Type B pancreatic cell (in vitro differentiated cells): Measurements from ENCODE around the gene CCDC174. TPM values are rescaled to one million over a fixed set of nuclear protein-coding genes. Genes with fewer than 3 reads are reported as not detected.

Experiments used
- DNase-seq: peaks from one replicate; pipeline ENCODE4 v3.0.0; 2021; ENCODE audit warnings: mixed read lengths; ENCODE audit not compliant: unreplicated experiment; ENCODE audit errors: extremely low spot score
- H3K27ac Mint-ChIP-seq: 2 replicates; pipeline ENCODE4 v1.8.0; 2021; ENCODE audit warnings: mild to moderate bottlenecking, mixed read lengths
- H3K27me3 Mint-ChIP-seq: 2 replicates; pipeline ENCODE4 v1.8.0; 2021; ENCODE audit warnings: mixed read lengths
- H3K36me3 Mint-ChIP-seq: 2 replicates; pipeline ENCODE4 v1.8.0; 2021; ENCODE audit warnings: mixed read lengths
- H3K4me1 Mint-ChIP-seq: one replicate; pipeline ENCODE4 v1.8.0; 2021; ENCODE audit warnings: mixed read lengths; ENCODE audit not compliant: unreplicated experiment
- H3K4me3 Mint-ChIP-seq: 2 replicates; pipeline ENCODE4 v1.8.0; 2021; ENCODE audit warnings: mild to moderate bottlenecking, mixed read lengths
- H3K9me3 Mint-ChIP-seq: 2 replicates; pipeline ENCODE4 v1.8.0; 2021; ENCODE audit warnings: mixed read lengths
- total RNA-seq: library from RNA; stranded (reverse); gene quantifications from 2 replicates; pipeline ENCODE4 v1.2.1, GENCODE V29; 2021; ENCODE audit warnings: low replicate concordance
- TF ChIP-seq, protein P1 (sequence below): fragments of 200-600 bp; sonication (generic); conservative IDR thresholded peaks from 2 replicates; pipeline ENCODE4 v1.5.0; 2021; ENCODE audit warnings: antibody characterized with exemption, mild to moderate bottlenecking

The CCDC174 gene
- total RNA-seq, 1 donor from 2014 or later: 23.2 TPM

DNA sequence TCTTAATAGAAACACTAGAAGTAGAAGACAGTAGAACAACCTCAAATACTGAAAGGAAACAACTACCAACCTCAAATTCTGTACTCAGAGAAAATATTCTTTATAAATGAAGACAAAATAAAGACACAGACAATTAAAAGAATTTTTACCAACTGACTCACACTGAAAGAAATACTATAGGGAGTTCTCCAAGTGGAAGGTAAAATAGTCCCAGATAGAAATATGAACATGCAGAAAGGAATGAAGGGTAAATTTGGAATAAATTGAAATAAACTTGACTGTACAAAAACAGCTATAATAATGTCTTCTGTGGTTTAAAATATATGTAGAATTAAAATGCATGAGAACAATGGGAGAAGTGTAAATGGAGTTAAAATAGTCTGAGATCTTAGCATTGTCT is 36.7 kb upstream of the CCDC174 start:
- Mint-ChIP-seq H3K9me3 (no peaks in the 10 kb centered on the region), H3K4me1 (peaks cover 6% of the 10 kb centered on the region), H3K36me3 (no peaks in the 10 kb centered on the region), H3K27ac (no peak overlapping the region), H3K27me3 (peaks cover 24% of the 10 kb centered on the region), H3K4me3 (no peak overlapping the region)
- no peak for DNase-seq
- TF ChIP-seq, protein P1, sequence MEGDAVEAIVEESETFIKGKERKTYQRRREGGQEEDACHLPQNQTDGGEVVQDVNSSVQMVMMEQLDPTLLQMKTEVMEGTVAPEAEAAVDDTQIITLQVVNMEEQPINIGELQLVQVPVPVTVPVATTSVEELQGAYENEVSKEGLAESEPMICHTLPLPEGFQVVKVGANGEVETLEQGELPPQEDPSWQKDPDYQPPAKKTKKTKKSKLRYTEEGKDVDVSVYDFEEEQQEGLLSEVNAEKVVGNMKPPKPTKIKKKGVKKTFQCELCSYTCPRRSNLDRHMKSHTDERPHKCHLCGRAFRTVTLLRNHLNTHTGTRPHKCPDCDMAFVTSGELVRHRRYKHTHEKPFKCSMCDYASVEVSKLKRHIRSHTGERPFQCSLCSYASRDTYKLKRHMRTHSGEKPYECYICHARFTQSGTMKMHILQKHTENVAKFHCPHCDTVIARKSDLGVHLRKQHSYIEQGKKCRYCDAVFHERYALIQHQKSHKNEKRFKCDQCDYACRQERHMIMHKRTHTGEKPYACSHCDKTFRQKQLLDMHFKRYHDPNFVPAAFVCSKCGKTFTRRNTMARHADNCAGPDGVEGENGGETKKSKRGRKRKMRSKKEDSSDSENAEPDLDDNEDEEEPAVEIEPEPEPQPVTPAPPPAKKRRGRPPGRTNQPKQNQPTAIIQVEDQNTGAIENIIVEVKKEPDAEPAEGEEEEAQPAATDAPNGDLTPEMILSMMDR: no peak

DNA sequence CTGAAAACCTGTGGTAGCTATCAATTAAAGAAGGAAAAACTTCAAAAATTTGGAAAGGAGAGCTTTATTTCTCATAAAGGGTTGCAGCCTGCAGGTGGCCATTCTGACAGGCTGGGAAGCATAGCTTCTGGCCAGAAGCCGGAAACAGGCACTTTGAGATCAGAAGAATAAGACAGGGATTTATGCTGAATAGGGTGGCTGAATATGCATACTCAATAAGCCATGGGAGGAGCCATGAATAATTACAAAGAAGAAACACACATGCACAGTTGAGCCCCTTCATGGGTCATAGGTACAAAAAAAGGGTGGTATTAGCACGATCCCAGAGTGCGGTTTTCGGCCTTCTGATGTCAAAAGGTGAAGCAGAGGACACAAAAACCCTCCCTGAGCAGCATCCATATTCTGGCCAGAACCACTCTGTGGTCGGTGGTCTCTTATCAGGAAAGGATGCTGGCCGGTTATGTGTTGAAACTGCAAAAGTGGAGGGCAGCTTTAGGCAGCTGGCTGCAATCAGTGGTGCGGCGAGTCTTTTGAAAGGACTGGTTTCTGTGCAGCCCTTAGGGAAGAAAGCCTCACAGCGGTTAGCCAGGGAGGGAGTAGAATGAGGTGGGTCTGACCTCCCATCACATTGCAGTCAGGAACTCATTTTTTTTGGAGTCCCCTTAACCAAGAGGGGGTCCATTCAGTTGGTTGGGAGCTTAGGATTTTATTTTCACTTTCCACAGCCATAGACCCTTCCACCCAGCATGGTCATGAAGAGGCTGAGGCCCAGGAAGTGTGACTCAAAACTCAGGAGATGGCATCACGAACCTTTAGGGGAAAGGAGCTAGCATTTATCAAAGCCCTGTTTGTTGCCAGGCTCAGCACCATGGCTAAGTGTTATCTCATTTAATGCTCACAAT is 34.7 kb upstream of the CCDC174 start:
- H3K4me3 Mint-ChIP-seq: no peak overlapping the region
- H3K27ac Mint-ChIP-seq: no peak overlapping the region
- H3K36me3 Mint-ChIP-seq: no peaks in the 10 kb centered on the region
- H3K9me3 Mint-ChIP-seq: no peaks in the 10 kb centered on the region
- H3K4me1 Mint-ChIP-seq: peaks cover 10% of the 10 kb centered on the region
- DNase-seq: no peak
- TF ChIP-seq, protein P1: no peak
- H3K27me3 Mint-ChIP-seq: peaks cover 10% of the 10 kb centered on the region

DNA sequence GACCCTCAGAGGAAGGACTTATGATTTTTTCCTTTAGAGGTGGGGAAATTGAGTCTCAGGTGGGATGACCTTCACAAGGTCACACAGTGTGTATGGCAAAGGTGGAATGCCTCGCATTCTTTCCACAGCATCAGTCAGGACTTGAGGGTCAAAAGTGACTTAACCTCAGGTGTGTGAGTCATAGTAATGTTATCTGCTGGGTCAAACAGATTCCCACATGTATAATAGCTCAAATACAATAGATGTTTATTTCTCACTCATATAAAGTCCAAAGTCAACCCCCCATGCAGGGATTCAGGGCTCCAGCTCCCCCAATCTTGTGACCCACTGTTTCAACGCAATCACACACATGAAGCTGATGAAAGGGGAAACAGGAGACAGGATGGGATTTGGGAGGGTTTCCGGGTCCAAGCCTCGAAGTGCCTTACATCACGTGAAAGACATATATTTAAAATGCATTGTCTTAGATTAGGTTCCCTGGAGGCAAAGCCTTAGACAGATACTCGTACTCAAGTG is 34.0 kb upstream of the CCDC174 start:
- no peak overlapping the region for H3K27ac Mint-ChIP-seq
- TF ChIP-seq, protein P1: no peak
- H3K9me3 Mint-ChIP-seq: no peaks in the 10 kb centered on the region
- no peak for DNase-seq
- peaks cover 10% of the 10 kb centered on the region for H3K4me1 Mint-ChIP-seq
- H3K4me3 Mint-ChIP-seq: no peak overlapping the region
- H3K27me3 Mint-ChIP-seq: peaks cover 5% of the 10 kb centered on the region
- no peaks in the 10 kb centered on the region for H3K36me3 Mint-ChIP-seq

DNA sequence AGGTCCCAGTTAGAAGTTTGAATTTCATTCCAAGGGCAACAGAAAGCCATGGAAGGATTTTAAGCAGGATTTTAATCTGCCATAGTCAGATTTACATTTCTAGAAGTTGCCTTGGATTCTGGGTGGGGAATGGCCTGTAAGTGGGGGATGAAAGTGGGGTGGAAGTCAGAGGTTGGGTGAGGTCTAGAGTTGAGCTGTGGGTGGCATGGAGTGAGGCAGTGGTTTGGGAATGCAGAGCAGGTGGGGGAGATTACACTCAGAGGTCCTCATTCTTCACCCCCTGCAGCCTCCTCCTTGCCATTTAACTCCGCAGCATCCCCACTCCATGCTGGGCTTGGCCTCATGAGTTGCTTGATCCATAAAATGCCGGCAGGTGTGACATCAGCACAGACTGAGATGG is 32.0 kb upstream of the CCDC174 start:
- H3K4me1 Mint-ChIP-seq: peaks cover 10% of the 10 kb centered on the region

DNA sequence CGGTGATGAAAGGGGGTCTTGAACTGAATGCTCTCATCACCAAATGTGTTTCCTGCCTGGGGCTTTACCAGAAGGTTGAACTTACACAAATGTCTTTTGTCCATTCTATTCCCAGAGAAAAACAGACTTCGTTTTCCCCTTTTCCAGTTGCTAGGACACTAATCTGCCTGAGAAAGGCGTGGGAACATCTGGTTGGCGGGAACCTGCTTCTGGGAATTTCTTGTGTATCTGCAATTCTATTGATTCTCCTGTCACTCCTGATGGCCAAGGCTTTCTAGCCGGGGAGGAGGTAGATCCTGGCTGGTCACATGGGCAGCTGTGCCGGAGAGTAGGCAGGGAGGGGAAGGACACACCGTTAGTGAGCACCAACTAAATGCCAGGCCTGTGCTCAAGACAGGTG is 31.1 kb upstream of the CCDC174 start:
- TF ChIP-seq, protein P1: no peak
- no peak for DNase-seq
- H3K4me1 Mint-ChIP-seq: peaks cover 10% of the 10 kb centered on the region
- no peak overlapping the region for H3K27ac Mint-ChIP-seq
- no peaks in the 10 kb centered on the region for H3K36me3 Mint-ChIP-seq
- no peaks in the 10 kb centered on the region for H3K27me3 Mint-ChIP-seq
- no peaks in the 10 kb centered on the region for H3K9me3 Mint-ChIP-seq
- no peak overlapping the region for H3K4me3 Mint-ChIP-seq

More for the DNA sequence above, 32.0 kb upstream of the CCDC174 start:
- H3K27ac Mint-ChIP-seq: no peak overlapping the region
- H3K27me3 Mint-ChIP-seq: peaks cover 5% of the 10 kb centered on the region
- no peaks in the 10 kb centered on the region for H3K36me3 Mint-ChIP-seq
- no peak for DNase-seq
- no peaks in the 10 kb centered on the region for H3K9me3 Mint-ChIP-seq
- TF ChIP-seq, protein P1: no peak
- H3K4me3 Mint-ChIP-seq: no peak overlapping the region
